Parathyroid adenoma (tissue), 2 donors: Measurements from ENCODE around the gene ARHGAP8.

ENCODE experiments used
- H2AFZ ChIP-seq: fragments of 300-600 bp; sonication (generic); one replicate; pipeline ENCODE4 v1.7.0; 2017; ENCODE audit warnings: antibody characterized with exemption, mild to moderate bottlenecking
- H3K27ac ChIP-seq: fragments of 300-600 bp; sonication (generic); one replicate; pipeline ENCODE4 v1.7.0; 2017
- H3K27me3 ChIP-seq: fragments of 300-600 bp; sonication (generic); one replicate; pipeline ENCODE4 v1.7.0; 2017; ENCODE audit warnings: low read length; ENCODE audit not compliant: control insufficient read depth, insufficient read depth
- H3K36me3 ChIP-seq: fragments of 300-600 bp; sonication (generic); one replicate; pipeline ENCODE4 v1.7.0; 2017; ENCODE audit warnings: low read length; ENCODE audit not compliant: control insufficient read depth, insufficient read depth
- H3K4me1 ChIP-seq: fragments of 300-600 bp; sonication (generic); one replicate; pipeline ENCODE4 v1.7.0; 2017; ENCODE audit warnings: control low read depth
- H3K4me2 ChIP-seq: fragments of 300-600 bp; sonication (generic); one replicate; pipeline ENCODE4 v1.7.0; 2017; ENCODE audit warnings: low read length
- H3K4me3 ChIP-seq: fragments of 300-600 bp; sonication (generic); one replicate; pipeline ENCODE4 v1.7.0; 2017; ENCODE audit warnings: low read depth, low read length
- H3K79me2 ChIP-seq: fragments of 300-600 bp; sonication (generic); one replicate; pipeline ENCODE4 v1.7.0; 2017; ENCODE audit warnings: control low read depth
- H3K9ac ChIP-seq: fragments of 300-600 bp; sonication (generic); one replicate; pipeline ENCODE4 v1.7.0; 2017; ENCODE audit warnings: mild to moderate bottlenecking
- H3K9me3 ChIP-seq: fragments of 300-600 bp; sonication (generic); one replicate; pipeline ENCODE4 v1.7.0; 2017; ENCODE audit warnings: low read length; ENCODE audit not compliant: control insufficient read depth
- TF ChIP-seq, protein P1 (sequence below): fragments of 300-600 bp; sonication (generic); IDR thresholded peaks from one replicate; pipeline ENCODE4 v1.7.0; 2017; ENCODE audit warnings: antibody characterized with exemption, mild to moderate bottlenecking
- donor health status: primary hyperparathyroidism.

Gene ARHGAP8

GRCh38 chr22:44728761-44729324 is 23.5 kb upstream of the ARHGAP8 start:
- Histone ChIP-seq H3K36me3 (no peaks in the 10 kb centered on the region), H3K4me2 (no peak overlapping the region), H3K79me2 (no peaks in the 10 kb centered on the region), H3K9ac (no peak overlapping the region), H3K27me3 (no peaks in the 10 kb centered on the region), H3K4me3 (no peak overlapping the region), H3K4me1 (no peaks in the 10 kb centered on the region), H2AFZ (no peak overlapping the region), H3K27ac (no peak overlapping the region), H3K9me3 (no peaks in the 10 kb centered on the region)
- TF ChIP-seq, protein P1, sequence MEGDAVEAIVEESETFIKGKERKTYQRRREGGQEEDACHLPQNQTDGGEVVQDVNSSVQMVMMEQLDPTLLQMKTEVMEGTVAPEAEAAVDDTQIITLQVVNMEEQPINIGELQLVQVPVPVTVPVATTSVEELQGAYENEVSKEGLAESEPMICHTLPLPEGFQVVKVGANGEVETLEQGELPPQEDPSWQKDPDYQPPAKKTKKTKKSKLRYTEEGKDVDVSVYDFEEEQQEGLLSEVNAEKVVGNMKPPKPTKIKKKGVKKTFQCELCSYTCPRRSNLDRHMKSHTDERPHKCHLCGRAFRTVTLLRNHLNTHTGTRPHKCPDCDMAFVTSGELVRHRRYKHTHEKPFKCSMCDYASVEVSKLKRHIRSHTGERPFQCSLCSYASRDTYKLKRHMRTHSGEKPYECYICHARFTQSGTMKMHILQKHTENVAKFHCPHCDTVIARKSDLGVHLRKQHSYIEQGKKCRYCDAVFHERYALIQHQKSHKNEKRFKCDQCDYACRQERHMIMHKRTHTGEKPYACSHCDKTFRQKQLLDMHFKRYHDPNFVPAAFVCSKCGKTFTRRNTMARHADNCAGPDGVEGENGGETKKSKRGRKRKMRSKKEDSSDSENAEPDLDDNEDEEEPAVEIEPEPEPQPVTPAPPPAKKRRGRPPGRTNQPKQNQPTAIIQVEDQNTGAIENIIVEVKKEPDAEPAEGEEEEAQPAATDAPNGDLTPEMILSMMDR, result no peak

DNA sequence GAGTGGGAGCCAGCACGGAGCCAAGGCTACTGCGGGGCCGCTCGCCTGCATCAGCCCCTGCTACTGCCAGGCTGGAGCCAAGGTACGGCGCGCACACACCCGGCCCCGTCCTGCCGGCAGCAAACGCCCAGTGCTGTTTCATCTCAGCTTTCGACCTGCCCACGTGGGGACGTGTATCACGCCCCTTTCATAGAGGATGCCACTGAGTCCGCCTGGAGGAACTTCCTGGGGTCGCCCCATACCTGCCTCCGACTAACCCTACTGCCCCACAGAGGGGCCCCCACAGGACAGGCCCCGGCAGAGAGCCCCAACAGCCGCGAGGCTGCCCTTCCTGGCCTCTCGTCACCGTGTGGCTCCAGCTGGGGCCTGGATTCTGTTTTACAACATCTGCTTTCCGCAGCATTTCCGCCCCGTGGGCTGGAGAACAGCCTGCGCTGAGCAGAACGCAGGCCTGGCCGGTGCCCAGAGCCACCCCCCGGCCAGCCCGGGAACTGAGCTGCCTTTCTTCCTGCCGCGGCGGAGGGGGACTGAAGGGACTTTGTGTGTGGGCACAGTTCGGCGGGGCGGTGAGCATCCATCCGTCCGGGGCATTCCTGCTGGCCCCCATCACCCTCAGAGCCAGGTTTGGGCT is 22.9 kb upstream of the ARHGAP8 start:
- Histone ChIP-seq H3K27me3 (no peaks in the 10 kb centered on the region), H3K4me2 (no peak overlapping the region), H3K36me3 (no peaks in the 10 kb centered on the region), H3K79me2 (no peaks in the 10 kb centered on the region), H3K9ac (no peak overlapping the region), H2AFZ (no peak overlapping the region), H3K4me1 (no peaks in the 10 kb centered on the region), H3K27ac (no peak overlapping the region), H3K9me3 (no peaks in the 10 kb centered on the region), H3K4me3 (no peak overlapping the region)
- TF ChIP-seq, protein P1, result no peak

DNA sequence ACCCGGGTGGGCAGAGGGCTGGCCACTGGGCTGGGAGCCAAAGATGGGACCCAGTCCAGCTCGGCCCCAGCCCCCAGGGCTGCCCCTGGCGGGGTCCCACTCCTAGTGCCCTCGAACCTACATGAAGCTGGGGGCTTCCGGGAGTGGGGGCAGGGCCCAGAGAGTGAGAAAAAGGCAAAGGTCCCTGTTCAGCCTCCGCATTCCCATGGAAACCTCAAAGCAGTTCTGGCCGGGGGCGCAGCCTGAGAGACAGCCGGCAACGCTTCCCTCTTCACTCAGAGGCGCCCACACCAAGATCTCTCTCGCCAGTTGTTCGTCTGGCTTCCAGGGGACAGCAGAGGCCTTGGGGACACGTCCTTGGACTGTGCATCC is 22.4 kb upstream of the ARHGAP8 start:
- no peaks in the 10 kb centered on the region for H3K4me1 ChIP-seq
- H3K9me3 ChIP-seq, result no peaks in the 10 kb centered on the region
- H3K4me3 ChIP-seq, result no peak overlapping the region
- no peak overlapping the region for H3K27ac ChIP-seq
- H3K27me3 ChIP-seq, result no peaks in the 10 kb centered on the region
- no peaks in the 10 kb centered on the region for H3K36me3 ChIP-seq
- H3K9ac ChIP-seq, result no peak overlapping the region
- H3K79me2 ChIP-seq, result no peaks in the 10 kb centered on the region
- H3K4me2 ChIP-seq, result no peak overlapping the region
- TF ChIP-seq, protein P1, result no peak
- H2AFZ ChIP-seq, result no peak overlapping the region

GRCh38 chr22:44730490-44731356 is 21.7 kb upstream of the ARHGAP8 start:
- TF ChIP-seq, protein P1, result no peak
- Histone ChIP-seq H3K27me3 (no peaks in the 10 kb centered on the region), H3K36me3 (no peaks in the 10 kb centered on the region), H3K27ac (no peak overlapping the region), H2AFZ (no peak overlapping the region), H3K9me3 (no peaks in the 10 kb centered on the region), H3K4me2 (no peak overlapping the region), H3K9ac (no peak overlapping the region), H3K4me3 (no peak overlapping the region), H3K4me1 (no peaks in the 10 kb centered on the region), H3K79me2 (no peaks in the 10 kb centered on the region)
